Spleen (tissue), 11 donors: ENCODE results near the gene ITGA1. TPM values are rescaled to one million over a fixed set of nuclear protein-coding genes. Genes with fewer than 3 reads are reported as not detected.

Source experiments
- DNase-seq: peaks from one replicate; pipeline ENCODE4 v3.0.0-alpha.2; 2020
- H3K27ac ChIP-seq, 8 donors: fragments of 200-600 bp; sonication (generic) in 7 of 8; 1 replicate in 4 of 8; 2 replicates in 4 of 8; pipeline versions ENCODE4 v1.5.0 to v1.8.0; 2016 to 2021; ENCODE audit warnings: inconsistent platforms in 4 of 8, mild to moderate bottlenecking in 4 of 8, moderate library complexity in 1 of 8
- H3K27me3 ChIP-seq, 7 donors: fragments of 200-600 bp; sonication (generic) in 6 of 7; replicated peaks in 1 of 7; 1 replicate in 4 of 7; 2 replicates in 3 of 7; pipeline versions ENCODE4 v1.5.0 to v1.8.0; 2016 to 2021; ENCODE audit warnings: inconsistent platforms in 3 of 7, mild to moderate bottlenecking in 1 of 7
- H3K36me3 ChIP-seq, 6 donors: fragments of 200-600 bp; sonication (generic) in 5 of 6; 1 replicate in 4 of 6; 2 replicates in 2 of 6; pipeline versions ENCODE4 v1.5.0 to v1.8.0; 2016 to 2021; ENCODE audit warnings: inconsistent platforms in 2 of 6
- H3K4me1 ChIP-seq, 6 donors: fragments of 200-600 bp; sonication (generic) in 5 of 6; 1 replicate in 3 of 6; 2 replicates in 3 of 6; pipeline versions ENCODE4 v1.5.0 to v1.8.0; 2016 to 2021; ENCODE audit warnings: inconsistent platforms in 3 of 6
- H3K4me3 ChIP-seq, 8 donors: fragments of 200-600 bp; sonication (generic) in 7 of 8; 1 replicate in 4 of 8; 2 replicates in 4 of 8; pipeline versions ENCODE4 v1.5.0 to v1.8.0; 2016 to 2021; ENCODE audit warnings: inconsistent platforms in 4 of 8, mild to moderate bottlenecking in 4 of 8, moderate library complexity in 2 of 8
- H3K9me3 ChIP-seq, 8 donors: fragments of 200-600 bp; sonication (generic) in 7 of 8; 1 replicate in 4 of 8; 2 replicates in 4 of 8; pipeline versions ENCODE4 v1.5.0 to v1.8.0; 2016 to 2021; ENCODE audit warnings: inconsistent platforms in 4 of 8
- CTCF ChIP-seq, 11 experiments: fragments of 200-600 bp in 7 of 11; fragments of 450-650 bp in 4 of 11; sonication (generic) in 4 of 11; IDR thresholded peaks in 8 of 11; conservative IDR thresholded peaks in 3 of 11; 1 replicate in 7 of 11; 2 replicates in 4 of 11; pipeline versions ENCODE4 v1.4.0 to v1.8.0; 2016 to 2021; ENCODE audit warnings: antibody characterized with exemption in 11 of 11, inconsistent platforms in 4 of 11, mild to moderate bottlenecking in 1 of 11
- POLR2A ChIP-seq, 3 donors: fragments of 450-650 bp; IDR thresholded peaks; one replicate each; pipeline ENCODE4 v1.5.1; 2017; ENCODE audit warnings: antibody characterized with exemption in 3 of 3, mild to moderate bottlenecking in 1 of 3
- POLR2AphosphoS5 ChIP-seq, 3 donors: sonication (generic); formaldehyde crosslinking; IDR thresholded peaks; one replicate each; pipeline ENCODE4 v1.5.1; 2017; ENCODE audit warnings: antibody characterized with exemption in 3 of 3
- WGBS, 5 donors: extraction: QIAGEN DNeasy Blood & Tissue Kit in 3 of 5; methylation state at CpG; one replicate each; pipeline versions ENCODE4 v1.1.5 to v1.1.7; 2013 to 2018; 5-methylcytosine and 5-hydroxymethylcytosine counted together
- intact Hi-C: fragments of 100-400 bp; cut with DNase I; formaldehyde crosslinking; loops from one replicate; pipeline ENCODE4 v1.15.0; 2023; ENCODE audit warnings: low total_unique reads
- polyA plus RNA-seq, 3 donors: library from polyadenylated mRNA; stranded (reverse); fragments of 200-250 nt; gene quantifications; one replicate each; pipeline ENCODE4 v1.2.1, GENCODE V29; 2013
- total RNA-seq, 7 donors: library from RNA; depleted of rRNA in 3 of 7; stranded (reverse); fragments of >200 nt in 3 of 7; fragmentation: NEBNext Ultra II Directional in 4 of 7; extraction: Animal tissue kit (Norgen Biotek cat#: 25700) in 4 of 7; gene quantifications; one replicate each; pipeline versions ENCODE4 v1.1.0 to v1.2.1, GENCODE V29; 2016 to 2021
- donor health status: healthy with polysubstance abuse.
- donor health status: DM: no; HTN: no; CAD: no; lungs with moderate emphysema.
- donor health status: DM: no; HTN: no; CAD: no.
- donor health status: Bipolar disorder and iron deficiency.
- donor health status: healthy.
- donor health status: DM: no; HTN: no; CAD: no.
- donor health status: DM: yes; HTN: yes; CAD: no.

ITGA1 gene
- total and polyA plus RNA-seq, 10 donors = 8.3 to 505 (median 289) TPM

GRCh38 chr5:52881468-52881867, 93.8 kb downstream of the ITGA1 start:
- Histone ChIP-seq H3K4me3 (no peak overlapping the region), H3K27me3 (no peaks in the 10 kb centered on the region), H3K36me3 (peaks cover 0 to 51% (median 3%) of the 10 kb centered on the region in 6 donors), H3K4me1 (peaks cover 0 to 4% (median 0%) of the 10 kb centered on the region in 6 donors), H3K9me3 (no peaks in the 10 kb centered on the region), H3K27ac (no peak overlapping the region)
- no peak for DNase-seq
- no peak for TF ChIP-seq POLR2AphosphoS5 (IDR thresholded peaks at IDR 0.05)
- no peak for TF ChIP-seq CTCF (IDR thresholded peaks at IDR 0.05 in 8 of 11, conservative IDR thresholded peaks at IDR 0.05 in 3 of 11)
- TF ChIP-seq POLR2A (IDR thresholded peaks at IDR 0.05) = no peak
- intact Hi-C loops = no loop called here
- WGBS, 5 donors = 77 to 93% (median 91%) methylated on average over 4 of the region's 4 CpGs

- DNase-seq = no peak
- H3K4me1 ChIP-seq = peaks cover 0 to 2% (median 0%) of the 10 kb centered on the region in 6 donors
- H3K27ac ChIP-seq = no peak overlapping the region
- intact Hi-C loops = no loop called here
- TF ChIP-seq POLR2A (IDR thresholded peaks at IDR 0.05) = no peak
- no peak for TF ChIP-seq CTCF (IDR thresholded peaks at IDR 0.05 in 8 of 11, conservative IDR thresholded peaks at IDR 0.05 in 3 of 11)
- TF ChIP-seq POLR2AphosphoS5 (IDR thresholded peaks at IDR 0.05) = no peak
- H3K4me3 ChIP-seq = no peak overlapping the region
- H3K9me3 ChIP-seq = no peaks in the 10 kb centered on the region
- H3K36me3 ChIP-seq = peaks cover 0 to 52% (median 3%) of the 10 kb centered on the region in 6 donors
- WGBS, 5 donors = 80 to 92% (median 88%) methylated on average over 4 of the region's 4 CpGs
- no peaks in the 10 kb centered on the region for H3K27me3 ChIP-seq
Observed at GRCh38 chr5:52883110-52883509, 95.4 kb downstream of the ITGA1 start.

- Histone ChIP-seq H3K27ac (no peak overlapping the region), H3K4me1 (no peaks in the 10 kb centered on the region), H3K36me3 (peaks cover 0 to 63% (median 9%) of the 10 kb centered on the region in 6 donors), H3K27me3 (no peaks in the 10 kb centered on the region), H3K4me3 (no peak overlapping the region), H3K9me3 (no peaks in the 10 kb centered on the region)
- 59 to 96% (median 80%) methylated on average over 1 of the region's 1 CpG for WGBS, 5 donors
- no peak for TF ChIP-seq CTCF (IDR thresholded peaks at IDR 0.05 in 8 of 11, conservative IDR thresholded peaks at IDR 0.05 in 3 of 11)
- TF ChIP-seq POLR2AphosphoS5 (IDR thresholded peaks at IDR 0.05) = no peak
- no peak for TF ChIP-seq POLR2A (IDR thresholded peaks at IDR 0.05)
- intact Hi-C loops = no loop called here
- no peak for DNase-seq
Observed at GRCh38 chr5:52884453-52884852, 96.7 kb downstream of the ITGA1 start.

DNA sequence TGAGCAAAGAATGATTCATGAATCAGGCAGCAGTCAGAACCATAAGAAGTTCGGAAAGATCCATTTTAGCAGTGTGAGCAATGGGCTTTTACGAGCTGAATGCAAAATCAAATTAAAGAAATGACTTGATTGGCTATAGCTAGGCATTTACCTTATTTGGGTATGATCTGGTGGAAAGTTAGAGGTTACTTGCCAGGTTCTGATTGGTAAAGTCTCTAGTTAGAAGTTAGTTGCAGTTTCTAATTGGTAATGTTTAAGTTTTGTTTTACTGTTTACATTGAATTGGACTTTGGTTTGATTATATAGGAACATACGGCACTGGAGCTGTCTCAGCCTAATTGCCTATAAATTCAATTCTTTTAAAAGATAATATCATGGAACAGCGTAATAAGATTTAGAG, 97.9 kb downstream of the ITGA1 start:
- intact Hi-C loops = no loop called here
- WGBS, 5 donors = 92 to 96% (median 93%) methylated on average over 4 of the region's 4 CpGs
- peaks cover 0 to 75% (median 9%) of the 10 kb centered on the region in 6 donors for H3K36me3 ChIP-seq

More for the DNA sequence above, 97.9 kb downstream of the ITGA1 start:
- peak overlapping the region in 1 of 8 donors; percentile 9 for H3K27ac ChIP-seq
- no peaks in the 10 kb centered on the region for H3K4me1 ChIP-seq
- TF ChIP-seq POLR2A (IDR thresholded peaks at IDR 0.05) (no peak), CTCF (IDR thresholded peaks at IDR 0.05 in 8 of 11, conservative IDR thresholded peaks at IDR 0.05 in 3 of 11) (no peak), POLR2AphosphoS5 (IDR thresholded peaks at IDR 0.05) (no peak)
- H3K9me3 ChIP-seq = no peaks in the 10 kb centered on the region
- H3K4me3 ChIP-seq = no peak overlapping the region
- H3K27me3 ChIP-seq = no peaks in the 10 kb centered on the region
- DNase-seq = no peak
